T-cell (primary cell): ENCODE measurements around the gene AGBL5. TPM values are rescaled to one million over a fixed set of nuclear protein-coding genes. Genes with fewer than 3 reads are reported as not detected.

Source experiments
- ATAC-seq, 4 experiments: fragments of 200-7000 bp in 3 of 4; fragments of 150-1000 bp in 1 of 4; cut with Tn5 transposase; replicated peaks in 1 of 4; 1 replicate in 3 of 4; 2 replicates in 1 of 4; pipeline ENCODE4 v1.10.0; 2021; ENCODE audit warnings: moderate library complexity in 3 of 4, mild to moderate bottlenecking in 2 of 4, moderate number of reproducible peaks in 1 of 4
- CTCF ChIA-PET, 2 donors: fragments of 300-600 bp; sonication (Branson Sonifier 250); formaldehyde crosslinking; loops; one replicate each; lab custom pipeline; 2022; ENCODE audit warnings: antibody characterized with exemption in 2 of 2; lab: Charles Lee
- POLR2A ChIA-PET, 2 donors: fragments of 300-600 bp; sonication (Branson Sonifier 250); formaldehyde crosslinking; loops; one replicate each; lab custom pipeline; 2022; ENCODE audit warnings: antibody characterized with exemption in 2 of 2; lab: Charles Lee
- DNase-seq, 35 experiments: peaks; one replicate each; pipeline versions ENCODE4 v3.0.0 to v3.0.0-alpha.2; 2013 to 2023
- H3K27ac ChIP-seq: one replicate; pipeline ENCODE4 v1.5.1; 2013; ENCODE audit warnings: low read length
- H3K27me3 ChIP-seq, 2 experiments: replicated peaks in 1 of 2; 1 replicate in 1 of 2; 2 replicates in 1 of 2; pipeline versions ENCODE4 v1.6.1 to v1.7.0; 2013; ENCODE audit warnings: low read length in 1 of 2, mixed read lengths in 1 of 2; ENCODE audit not compliant: control insufficient read depth in 2 of 2, insufficient read depth in 2 of 2; ENCODE audit errors: extremely low read depth in 1 of 2
- H3K36me3 ChIP-seq, 2 donors: 1 replicate in 1 of 2; 2 replicates in 1 of 2; pipeline versions ENCODE4 v1.6.1 to v1.7.0; 2013; ENCODE audit warnings: low read length in 1 of 2; ENCODE audit not compliant: control insufficient read depth in 2 of 2, insufficient read depth in 1 of 2; ENCODE audit errors: extremely low read depth in 1 of 2
- H3K4me1 ChIP-seq, 2 experiments: 1 replicate in 1 of 2; 2 replicates in 1 of 2; pipeline versions ENCODE4 v1.6.1 to v1.7.0; 2013; ENCODE audit warnings: low read length in 2 of 2, mixed read lengths in 1 of 2; ENCODE audit not compliant: insufficient read depth in 2 of 2, control insufficient read depth in 1 of 2; ENCODE audit errors: extremely low read depth in 1 of 2
- H3K4me3 ChIP-seq, 2 donors: 1 replicate in 1 of 2; 2 replicates in 1 of 2; pipeline versions ENCODE4 v1.5.1 to v1.7.0; 2013; ENCODE audit warnings: mild to moderate bottlenecking in 2 of 2, low read length in 1 of 2, moderate library complexity in 1 of 2; ENCODE audit not compliant: control insufficient read depth in 1 of 2; ENCODE audit errors: extremely low read depth in 1 of 2
- H3K9me3 ChIP-seq: 2 replicates; pipeline ENCODE4 v1.7.0; 2013
- H3K27ac Mint-ChIP-seq, 2 donors: one replicate each; pipeline ENCODE4 v1.8.0; 2020 to 2021; ENCODE audit warnings: mild to moderate bottlenecking in 2 of 2, mixed read lengths in 2 of 2
- H3K27me3 Mint-ChIP-seq, 2 donors: one replicate each; pipeline ENCODE4 v1.8.0; 2021 to 2022; ENCODE audit warnings: mixed read lengths in 2 of 2
- H3K36me3 Mint-ChIP-seq: one replicate; pipeline ENCODE4 v1.8.0; 2021; ENCODE audit warnings: mixed read lengths
- H3K4me1 Mint-ChIP-seq, 3 donors: one replicate each; pipeline ENCODE4 v1.8.0; 2020 to 2022; ENCODE audit warnings: mixed read lengths in 3 of 3, mild to moderate bottlenecking in 1 of 3
- H3K4me3 Mint-ChIP-seq, 3 donors: one replicate each; pipeline ENCODE4 v1.8.0; 2020 to 2022; ENCODE audit warnings: mild to moderate bottlenecking in 3 of 3, mixed read lengths in 3 of 3, moderate library complexity in 3 of 3
- H3K9me3 Mint-ChIP-seq, 3 donors: one replicate each; pipeline ENCODE4 v1.8.0; 2020 to 2022; ENCODE audit warnings: mixed read lengths in 3 of 3
- WGBS: methylation state at CpG from one replicate; pipeline ENCODE4 v1.1.5; 2013; ENCODE audit warnings: missing lambda C conversion rate; ENCODE audit not compliant: insufficient coverage; 5-methylcytosine and 5-hydroxymethylcytosine counted together
- total RNA-seq, 35 experiments: library from RNA in 6 of 35; stranded (reverse) in 6 of 35; fragments of 120-200 nt in 1 of 35; gene quantifications; one replicate each; pipeline versions ENCODE4 v1.2.1 to v1.2.4 and lab custom pipeline; 2013 to 2026

AGBL5 gene
- total RNA-seq, 5 donors from 2014 or later (not counting 1 experiment from before 2014, with no cell fraction given): 9.5 to 13.3 (median 11.2) TPM

DNA sequence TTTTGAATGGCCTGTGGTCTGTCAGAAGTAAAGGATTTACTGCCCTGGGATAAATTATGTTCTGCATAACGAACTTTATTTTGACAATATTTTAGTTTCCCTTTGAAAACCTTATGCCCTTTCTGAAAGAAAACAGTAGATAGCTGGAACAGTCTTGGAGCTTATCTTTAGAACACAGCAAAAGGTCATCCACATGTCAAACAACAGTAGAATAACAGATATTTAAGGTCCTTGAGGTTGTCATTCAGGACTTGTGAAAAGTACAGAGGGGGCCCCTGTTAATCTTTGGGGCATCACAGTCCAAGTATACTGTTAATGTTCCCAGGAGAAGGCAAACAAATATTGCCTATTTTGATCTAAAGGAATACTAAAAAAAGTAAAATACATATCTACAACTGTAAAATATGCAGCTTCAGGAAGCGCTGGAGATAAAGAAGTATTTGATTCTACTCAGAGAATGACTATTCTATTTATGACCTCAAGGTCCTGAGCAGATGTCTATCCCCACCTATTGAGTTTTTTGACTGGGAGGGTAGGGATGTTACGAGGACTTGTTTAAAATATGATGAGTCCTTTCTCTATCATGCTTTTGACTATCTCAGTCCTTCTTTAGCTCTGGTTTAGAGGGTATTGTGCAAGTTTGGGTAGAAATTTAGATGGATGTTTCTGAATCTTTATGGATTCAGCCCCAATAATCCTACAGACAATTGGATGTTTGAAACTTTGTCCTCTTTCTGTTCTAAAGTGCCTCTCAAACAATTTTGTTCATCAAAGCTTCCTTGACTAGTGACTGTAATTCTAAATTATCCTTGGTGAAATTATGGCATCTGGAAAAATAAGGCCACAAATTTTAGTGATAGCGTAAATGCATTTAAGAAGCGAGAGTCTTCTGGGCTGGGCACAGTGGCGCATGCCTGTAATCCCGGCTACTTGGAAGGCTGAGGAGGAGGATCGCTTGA lies 43.8 kb upstream of the AGBL5 start:
- CTCF ChIA-PET: interaction anchor here in 1 of 2 donors (0.5 kb wide), 1 partner anchor 353 kb away, joined by 6 read pairs; no protein-coding TSS in a partner anchor
- WGBS: 100% methylated on average over 4 of the region's 8 CpGs

DNA sequence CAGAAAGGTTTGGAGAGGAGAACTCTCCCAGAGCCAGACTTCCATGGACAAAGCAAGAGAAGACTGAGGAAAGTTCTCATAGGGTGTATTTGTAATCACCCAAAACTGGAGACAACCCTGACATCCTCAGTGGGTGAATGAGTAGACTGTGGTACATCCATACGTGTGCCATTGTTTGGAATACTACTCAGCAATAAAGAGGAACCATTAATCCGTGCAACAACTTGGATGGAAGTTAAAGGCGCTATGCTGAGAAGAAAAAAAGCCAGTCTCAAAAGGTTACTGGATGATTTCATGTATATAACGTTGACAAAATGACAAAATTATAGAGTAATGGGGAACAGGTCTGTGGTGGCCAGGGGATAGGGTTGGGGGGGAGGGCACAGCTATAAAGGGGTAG lies 42.8 kb upstream of the AGBL5 start:
- DNase-seq: no peak
- peaks cover 0 to 2% of the 10 kb centered on the region in 2 experiments for H3K27me3 ChIP-seq
- Mint-ChIP-seq H3K4me1 (peaks cover 3 to 10% (median 7%) of the 10 kb centered on the region in 3 donors), H3K4me3 (no peak overlapping the region), H3K27me3 (peaks cover 0 to 12% of the 10 kb centered on the region in 2 donors), H3K27ac (no peak overlapping the region), H3K9me3 (no peaks in the 10 kb centered on the region), H3K36me3 (no peaks in the 10 kb centered on the region)
- H3K36me3 ChIP-seq: no peaks in the 10 kb centered on the region
- H3K4me1 ChIP-seq: no peaks in the 10 kb centered on the region
- no peaks in the 10 kb centered on the region for H3K9me3 ChIP-seq
- ChIA-PET CTCF (no interaction called here), POLR2A (no interaction called here)
- no peak for ATAC-seq
- WGBS: 68% methylated on average over 3 of the region's 4 CpGs
- H3K27ac ChIP-seq: no peak overlapping the region
- no peak overlapping the region for H3K4me3 ChIP-seq

More for the DNA sequence above, 43.8 kb upstream of the AGBL5 start:
- Histone ChIP-seq H3K4me3 (no peak overlapping the region), H3K36me3 (no peaks in the 10 kb centered on the region), H3K27me3 (peaks cover under 1 to 6% of the 10 kb centered on the region in 2 experiments), H3K27ac (no peak overlapping the region), H3K4me1 (no peaks in the 10 kb centered on the region), H3K9me3 (no peaks in the 10 kb centered on the region)
- Mint-ChIP-seq H3K9me3 (no peaks in the 10 kb centered on the region), H3K4me1 (peaks cover 3 to 10% (median 7%) of the 10 kb centered on the region in 3 donors), H3K27me3 (peaks cover 0 to 14% of the 10 kb centered on the region in 2 donors), H3K27ac (no peak overlapping the region), H3K4me3 (no peak overlapping the region), H3K36me3 (no peaks in the 10 kb centered on the region)
- DNase-seq (no peak), ATAC-seq (no peak)
- POLR2A ChIA-PET: no interaction called here

DNA sequence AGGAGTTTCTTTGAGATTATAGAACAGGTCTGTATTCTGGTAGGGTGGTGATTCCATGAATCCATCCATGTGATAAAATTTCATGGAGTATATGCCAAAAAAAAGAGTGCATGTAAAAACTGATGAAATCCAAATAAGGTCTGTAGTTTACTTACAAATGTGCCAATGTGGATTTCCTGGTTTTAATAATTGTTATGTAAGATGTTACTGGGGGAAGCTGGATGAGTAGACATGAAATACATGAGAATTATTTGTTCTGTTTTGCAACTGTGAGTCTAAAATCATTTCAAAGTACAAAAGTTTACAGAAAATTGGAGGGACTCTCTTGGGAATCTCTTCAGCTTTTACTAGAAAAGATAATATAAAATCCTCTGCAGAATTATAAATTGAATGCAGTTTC lies 42.4 kb upstream of the AGBL5 start:
- no peaks in the 10 kb centered on the region for H3K9me3 ChIP-seq
- H3K9me3 Mint-ChIP-seq: no peaks in the 10 kb centered on the region
- DNase-seq (no peak), ATAC-seq (no peak)
- H3K4me1 Mint-ChIP-seq: peaks cover 3 to 10% (median 7%) of the 10 kb centered on the region in 3 donors
- H3K27me3 ChIP-seq: peaks cover 0 to 2% of the 10 kb centered on the region in 2 experiments
- H3K27ac Mint-ChIP-seq: no peak overlapping the region
- H3K27ac ChIP-seq: no peak overlapping the region
- H3K4me1 ChIP-seq: no peaks in the 10 kb centered on the region
- no peak overlapping the region for H3K4me3 Mint-ChIP-seq
- no peaks in the 10 kb centered on the region for H3K36me3 ChIP-seq
- no peaks in the 10 kb centered on the region for H3K36me3 Mint-ChIP-seq
- no peak overlapping the region for H3K4me3 ChIP-seq
- ChIA-PET POLR2A (no interaction called here), CTCF (no interaction called here)
- H3K27me3 Mint-ChIP-seq: peaks cover 0 to 10% of the 10 kb centered on the region in 2 donors

DNA sequence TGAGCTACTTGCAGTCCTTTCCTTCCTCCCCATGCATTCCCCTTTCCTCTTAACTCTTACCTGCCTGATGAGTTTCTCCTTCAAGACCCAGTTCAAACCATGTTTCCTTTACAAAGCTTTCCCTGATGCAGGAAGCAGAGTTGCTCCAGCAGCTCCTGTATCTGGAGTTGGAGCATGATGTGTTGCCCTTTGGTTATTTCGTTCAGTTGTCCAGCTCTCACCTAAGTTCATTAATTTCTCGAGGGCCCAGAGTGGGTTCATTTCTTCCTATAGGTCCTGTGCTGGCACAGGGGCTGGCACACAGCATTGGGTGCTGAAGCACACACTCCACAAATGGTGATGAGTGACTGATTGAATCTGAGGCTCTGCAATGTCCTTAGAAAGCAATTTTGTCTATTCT lies 41.8 kb upstream of the AGBL5 start:
- Histone ChIP-seq H3K36me3 (no peaks in the 10 kb centered on the region), H3K9me3 (no peaks in the 10 kb centered on the region), H3K27me3 (peaks cover 2 to 4% of the 10 kb centered on the region in 2 experiments), H3K4me3 (no peak overlapping the region), H3K4me1 (no peaks in the 10 kb centered on the region), H3K27ac (no peak overlapping the region)
- ATAC-seq (no peak), DNase-seq (no peak)
- H3K9me3 Mint-ChIP-seq: no peaks in the 10 kb centered on the region
- peaks cover 0 to 10% of the 10 kb centered on the region in 2 donors for H3K27me3 Mint-ChIP-seq
- ChIA-PET CTCF (interaction anchor here in 1 of 2 donors (0.6 kb wide), 1 partner anchor 639 kb away, joined by 3 read pairs; no protein-coding TSS in a partner anchor), POLR2A (no interaction called here)
- H3K4me3 Mint-ChIP-seq: no peak overlapping the region
- H3K4me1 Mint-ChIP-seq: peaks cover 3 to 10% (median 7%) of the 10 kb centered on the region in 3 donors
- H3K36me3 Mint-ChIP-seq: no peaks in the 10 kb centered on the region
- WGBS: no CpG with 5 or more reads among the region's 2 CpGs
- H3K27ac Mint-ChIP-seq: no peak overlapping the region

DNA sequence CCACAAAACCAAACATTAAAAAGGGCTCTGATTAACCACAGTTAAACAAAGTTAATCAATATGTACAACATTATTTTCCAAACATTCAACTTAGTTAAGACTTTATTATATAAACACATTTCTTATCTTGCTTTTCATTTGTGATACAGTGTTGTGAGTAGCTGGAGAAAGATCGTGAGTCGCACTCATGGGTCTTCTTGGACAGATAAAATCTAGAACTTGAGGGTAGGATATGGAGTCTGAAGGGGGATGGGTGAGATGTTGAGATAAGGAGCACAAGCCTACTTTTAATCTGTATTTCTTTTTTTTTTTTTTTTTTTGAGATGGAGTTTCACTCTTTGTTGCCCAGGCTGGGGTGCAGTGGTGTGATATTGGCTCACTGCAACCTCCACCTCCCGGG lies 41.3 kb upstream of the AGBL5 start:
- no peaks in the 10 kb centered on the region for H3K36me3 ChIP-seq
- Mint-ChIP-seq H3K4me3 (no peak overlapping the region), H3K27me3 (peaks cover 0 to 10% of the 10 kb centered on the region in 2 donors), H3K9me3 (no peaks in the 10 kb centered on the region), H3K27ac (no peak overlapping the region), H3K4me1 (peaks cover 3 to 10% (median 7%) of the 10 kb centered on the region in 3 donors), H3K36me3 (no peaks in the 10 kb centered on the region)
- ChIA-PET CTCF (interaction anchor here in 1 of 2 donors (0.6 kb wide), 1 partner anchor 638 kb away, joined by 3 read pairs; no protein-coding TSS in a partner anchor), POLR2A (no interaction called here)
- no peak overlapping the region for H3K4me3 ChIP-seq
- no peaks in the 10 kb centered on the region for H3K9me3 ChIP-seq
- ATAC-seq: no peak
- H3K4me1 ChIP-seq: no peaks in the 10 kb centered on the region
- H3K27ac ChIP-seq: no peak overlapping the region
- no peak for DNase-seq
- peaks cover 2 to 4% of the 10 kb centered on the region in 2 experiments for H3K27me3 ChIP-seq
- no CpG with 5 or more reads among the region's 3 CpGs for WGBS

DNA sequence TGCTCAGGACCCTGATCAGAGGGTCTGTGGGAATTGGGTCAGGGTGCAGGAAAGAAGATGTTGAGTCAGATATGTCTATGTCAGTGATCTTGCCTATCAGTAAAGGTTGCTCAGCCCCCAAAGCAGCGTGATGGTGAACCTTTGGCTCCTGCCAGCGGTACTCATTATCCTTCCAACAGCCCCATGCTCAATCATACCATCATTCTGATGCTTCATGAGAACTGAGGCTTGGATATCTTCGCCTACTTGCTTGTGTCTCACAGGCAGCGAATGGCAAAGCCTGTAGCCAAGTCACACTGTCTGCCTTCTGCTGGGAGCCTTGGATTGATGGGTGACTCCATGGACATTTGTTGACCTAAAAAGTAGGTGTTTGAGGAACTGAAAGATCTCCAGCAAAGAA lies 37.7 kb upstream of the AGBL5 start:
- ChIA-PET POLR2A (no interaction called here), CTCF (interaction anchor here in 1 of 2 donors (1.6 kb wide), 1 partner anchor 52 kb away, joined by 5 read pairs; no protein-coding TSS in a partner anchor)
- Histone ChIP-seq H3K27ac (no peak overlapping the region), H3K4me3 (no peak overlapping the region), H3K4me1 (no peaks in the 10 kb centered on the region), H3K9me3 (no peaks in the 10 kb centered on the region), H3K36me3 (no peaks in the 10 kb centered on the region), H3K27me3 (peaks cover under 1 to 4% of the 10 kb centered on the region in 2 experiments)
- no peak overlapping the region for H3K4me3 Mint-ChIP-seq
- ATAC-seq: no peak
- DNase-seq: no peak
- H3K27me3 Mint-ChIP-seq: peaks cover 0 to 6% of the 10 kb centered on the region in 2 donors
- no peaks in the 10 kb centered on the region for H3K36me3 Mint-ChIP-seq
- H3K27ac Mint-ChIP-seq: no peak overlapping the region
- H3K9me3 Mint-ChIP-seq: no peaks in the 10 kb centered on the region
- 93% methylated on average over 2 of the region's 4 CpGs for whole genome bisulfite sequencing
- H3K4me1 Mint-ChIP-seq: peaks cover 3 to 10% (median 7%) of the 10 kb centered on the region in 3 donors
